ENCODE data around the gene HSPE1.
"Not testable (repeated sequence)": the region's sequence is repeated elsewhere in the genome, so short reads cannot be mapped to it uniquely, and the experiment has no call there.

Gene HSPE1

GRCh38 chr2:197461057-197461456 is 39.1 kb upstream of the HSPE1 start:
- FAIRE-seq (no peak), DNase-seq (ENCODE audit: insufficient read length, low spot score) (no peak)
- TF ChIP-seq TAF1 (IDR thresholded peaks at IDR 0.05; ENCODE audit: low read depth, low read length), result no peak
- no peak for TF ChIP-seq PAX5 (IDR thresholded peaks at IDR 0.05; ENCODE audit: insufficient read depth, low read length, severe bottlenecking)
- TF ChIP-seq POLR2AphosphoS5 (IDR thresholded peaks at IDR 0.05; ENCODE audit: low read depth, low read length), result no peak
- TF ChIP-seq POU2F2 (IDR thresholded peaks at IDR 0.05; ENCODE audit: low read depth, low read length), result no peak
- no peak for TF ChIP-seq POLR2A (IDR thresholded peaks at IDR 0.05; ENCODE audit: low read depth, low read length)
- TF ChIP-seq SPI1 (IDR thresholded peaks at IDR 0.05; ENCODE audit: low read depth, low read length), result no peak

GRCh38 chr2:197464175-197464574 is 36.0 kb upstream of the HSPE1 start:
- TF ChIP-seq POLR2AphosphoS5 (IDR thresholded peaks at IDR 0.05; ENCODE audit: low read depth, low read length), result no peak
- TF ChIP-seq POLR2A (IDR thresholded peaks at IDR 0.05; ENCODE audit: low read depth, low read length), result no peak
- no peak for TF ChIP-seq POU2F2 (IDR thresholded peaks at IDR 0.05; ENCODE audit: low read depth, low read length)
- no peak for TF ChIP-seq SPI1 (IDR thresholded peaks at IDR 0.05; ENCODE audit: low read depth, low read length)
- no peak for TF ChIP-seq TAF1 (IDR thresholded peaks at IDR 0.05; ENCODE audit: low read depth, low read length)
- no peak for DNase-seq (ENCODE audit: insufficient read length, low spot score)
- FAIRE-seq, result no peak

- DNase-seq (ENCODE audit: insufficient read length, low spot score), result no peak
- no peak for FAIRE-seq
- TF ChIP-seq POLR2AphosphoS5 (IDR thresholded peaks at IDR 0.05; ENCODE audit: low read depth, low read length) (no peak), TAF1 (IDR thresholded peaks at IDR 0.05; ENCODE audit: low read depth, low read length) (no peak), POU2F2 (IDR thresholded peaks at IDR 0.05; ENCODE audit: low read depth, low read length) (no peak), POLR2A (IDR thresholded peaks at IDR 0.05; ENCODE audit: low read depth, low read length) (no peak), SPI1 (IDR thresholded peaks at IDR 0.05; ENCODE audit: low read depth, low read length) (no peak), PAX5 (IDR thresholded peaks at IDR 0.05; ENCODE audit: insufficient read depth, low read length, severe bottlenecking) (no peak)
Observed at GRCh38 chr2:197472166-197472565, 28.0 kb upstream of the HSPE1 start.

- FAIRE-seq, result no peak
- TF ChIP-seq POU2F2 (IDR thresholded peaks at IDR 0.05; ENCODE audit: low read depth, low read length) (no peak), POLR2A (IDR thresholded peaks at IDR 0.05; ENCODE audit: low read depth, low read length) (no peak), SPI1 (IDR thresholded peaks at IDR 0.05; ENCODE audit: low read depth, low read length) (no peak), PAX5 (IDR thresholded peaks at IDR 0.05; ENCODE audit: insufficient read depth, low read length, severe bottlenecking) (no peak), POLR2AphosphoS5 (IDR thresholded peaks at IDR 0.05; ENCODE audit: low read depth, low read length) (no peak), TAF1 (IDR thresholded peaks at IDR 0.05; ENCODE audit: low read depth, low read length) (no peak)
- DNase-seq (ENCODE audit: insufficient read length, low spot score), result no peak
Observed at GRCh38 chr2:197477797-197478196, 22.4 kb upstream of the HSPE1 start.

- FAIRE-seq, result no peak
- TF ChIP-seq POLR2AphosphoS5 (IDR thresholded peaks at IDR 0.05; ENCODE audit: low read depth, low read length) (peak; percentile 53; the same call in 1 of the 2 replicates), POU2F2 (IDR thresholded peaks at IDR 0.05; ENCODE audit: low read depth, low read length) (no peak), POLR2A (IDR thresholded peaks at IDR 0.05; ENCODE audit: low read depth, low read length) (no peak)
- DNase-seq (ENCODE audit: insufficient read length, low spot score), result no peak
Observed at GRCh38 chr2:197480165-197481036, 19.8 kb upstream of the HSPE1 start.

GRCh38 chr2:197484248-197484647 is 15.9 kb upstream of the HSPE1 start:
- DNase-seq (ENCODE audit: insufficient read length, low spot score); FAIRE-seq: not testable (repeated sequence)

GRCh38 chr2:197486175-197486574 is 14.0 kb upstream of the HSPE1 start:
- FAIRE-seq, result no peak
- TF ChIP-seq POLR2A (IDR thresholded peaks at IDR 0.05; ENCODE audit: low read depth, low read length) (no peak), SPI1 (IDR thresholded peaks at IDR 0.05; ENCODE audit: low read depth, low read length) (no peak), POLR2AphosphoS5 (IDR thresholded peaks at IDR 0.05; ENCODE audit: low read depth, low read length) (no peak), POU2F2 (IDR thresholded peaks at IDR 0.05; ENCODE audit: low read depth, low read length) (no peak), TAF1 (IDR thresholded peaks at IDR 0.05; ENCODE audit: low read depth, low read length) (no peak), PAX5 (IDR thresholded peaks at IDR 0.05; ENCODE audit: insufficient read depth, low read length, severe bottlenecking) (no peak)
- DNase-seq (ENCODE audit: insufficient read length, low spot score), result no peak

GRCh38 chr2:197487385-197487784 is 12.8 kb upstream of the HSPE1 start:
- TF ChIP-seq SPI1 (IDR thresholded peaks at IDR 0.05; ENCODE audit: low read depth, low read length) (no peak), POLR2AphosphoS5 (IDR thresholded peaks at IDR 0.05; ENCODE audit: low read depth, low read length) (no peak), POLR2A (IDR thresholded peaks at IDR 0.05; ENCODE audit: low read depth, low read length) (no peak), TAF1 (IDR thresholded peaks at IDR 0.05; ENCODE audit: low read depth, low read length) (no peak), POU2F2 (IDR thresholded peaks at IDR 0.05; ENCODE audit: low read depth, low read length) (no peak), PAX5 (IDR thresholded peaks at IDR 0.05; ENCODE audit: insufficient read depth, low read length, severe bottlenecking) (no peak)
- no peak for DNase-seq (ENCODE audit: insufficient read length, low spot score)
- FAIRE-seq, result no peak

GRCh38 chr2:197495433-197496134 is 4.6 kb upstream of the HSPE1 start:
- no peak for TF ChIP-seq POU2F2 (IDR thresholded peaks at IDR 0.05; ENCODE audit: low read depth, low read length)
- TF ChIP-seq POLR2A (IDR thresholded peaks at IDR 0.05; ENCODE audit: low read depth, low read length), result peak; percentile 31; the same call in 1 of the 2 replicates
- TF ChIP-seq POLR2AphosphoS5 (IDR thresholded peaks at IDR 0.05; ENCODE audit: low read depth, low read length), result no peak
- TF ChIP-seq PAX5 (IDR thresholded peaks at IDR 0.05; ENCODE audit: insufficient read depth, low read length, severe bottlenecking), result no peak
- no peak for TF ChIP-seq TAF1 (IDR thresholded peaks at IDR 0.05; ENCODE audit: low read depth, low read length)
- TF ChIP-seq SPI1 (IDR thresholded peaks at IDR 0.05; ENCODE audit: low read depth, low read length), result no peak
- DNase-seq (ENCODE audit: insufficient read length, low spot score) (no peak), FAIRE-seq (no peak)

Measured in GM12891 (cell line).